Stimulated activated CD8-positive, alpha-beta memory T cell treated with anti-CD3 and anti-CD28 coated beads, Interleukin-15, amount 100 ng/mL, for 1 hour (primary cell): Measurements from ENCODE around the gene DOCK1.

ENCODE experiments used
- DNase-seq: peaks from one replicate; pipeline ENCODE4 v3.0.0-alpha.2; 2020; ENCODE audit warnings: low read depth

DOCK1 gene

DNA sequence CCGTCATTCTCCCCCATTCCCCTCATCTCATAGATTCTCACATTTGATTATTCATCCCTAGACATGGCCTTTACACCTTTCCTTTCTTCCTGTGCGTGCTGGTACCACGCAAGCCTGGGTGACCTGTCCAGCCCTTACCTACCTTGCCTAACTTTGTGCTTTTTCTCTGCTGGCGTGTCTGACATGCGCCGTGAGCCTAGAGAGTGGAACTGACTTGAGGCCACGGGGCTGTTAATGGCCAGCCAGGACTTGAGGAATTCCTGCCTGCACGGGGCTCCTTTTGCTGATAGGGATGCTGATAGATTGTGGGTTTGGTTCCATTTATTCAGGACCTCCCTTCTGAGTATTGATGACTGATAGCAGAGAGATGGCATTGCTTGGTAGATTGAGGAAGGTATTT, 134.2 kb downstream of the DOCK1 start:
- no peak for DNase-seq

DNA sequence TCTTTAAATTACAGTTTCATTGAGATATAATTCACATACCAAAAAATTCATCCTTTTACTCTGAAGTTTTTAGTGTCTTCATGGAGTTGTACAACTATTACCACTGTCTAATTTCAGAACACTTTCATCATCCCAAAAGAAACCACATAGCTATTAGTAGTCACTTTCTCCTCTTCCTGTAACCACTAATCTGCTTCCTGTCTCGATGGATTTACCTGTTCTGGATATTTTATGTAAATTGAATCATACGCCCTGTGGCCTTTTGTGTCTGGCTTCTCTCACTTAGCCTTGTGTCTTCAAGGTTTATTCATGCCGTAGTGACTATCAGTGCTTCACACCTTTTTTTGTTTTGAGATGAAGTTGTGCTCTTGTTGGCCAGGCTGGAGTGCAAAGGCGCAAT, 135.5 kb downstream of the DOCK1 start:
- no peak for DNase-seq

DNA sequence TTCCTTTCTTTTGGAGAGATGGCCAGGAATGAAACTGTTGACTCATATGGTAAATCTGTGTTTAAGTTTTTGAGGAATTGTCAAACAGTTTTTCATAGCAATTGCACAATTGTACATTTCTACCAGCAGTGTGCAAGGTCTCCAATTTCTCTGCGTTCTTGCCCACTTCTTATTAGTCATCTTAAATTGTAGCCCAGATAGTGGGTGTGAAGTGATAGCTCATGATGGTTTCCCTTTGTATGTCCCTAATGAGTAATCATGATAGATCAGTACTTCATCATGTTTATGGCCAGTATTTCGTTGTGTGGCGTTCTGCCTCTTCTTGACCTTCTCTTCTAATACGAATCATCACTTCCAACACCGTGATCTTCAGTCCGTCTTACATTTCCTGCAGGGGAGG, 136.3 kb downstream of the DOCK1 start:
- DNase-seq, result no peak

DNA sequence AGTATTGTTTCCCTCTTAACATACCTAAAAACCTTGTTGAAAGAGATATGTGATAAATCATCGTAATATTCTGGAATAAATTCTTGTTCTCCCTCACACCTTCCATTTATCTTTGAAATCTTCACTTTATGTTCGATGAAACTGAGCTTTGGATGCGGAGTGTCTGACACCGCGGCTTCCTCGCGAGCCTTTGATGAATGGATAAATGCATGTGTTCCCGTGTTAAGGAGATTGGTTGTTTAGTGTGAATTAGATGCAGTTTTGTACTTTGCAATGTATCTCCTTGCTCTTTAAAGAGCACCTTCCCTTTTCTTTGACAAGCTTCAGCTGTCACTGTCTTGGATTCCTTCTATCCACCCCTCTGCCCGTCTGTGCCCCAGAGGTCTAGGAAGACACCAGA, 138.1 kb downstream of the DOCK1 start:
- no peak for DNase-seq

DNA sequence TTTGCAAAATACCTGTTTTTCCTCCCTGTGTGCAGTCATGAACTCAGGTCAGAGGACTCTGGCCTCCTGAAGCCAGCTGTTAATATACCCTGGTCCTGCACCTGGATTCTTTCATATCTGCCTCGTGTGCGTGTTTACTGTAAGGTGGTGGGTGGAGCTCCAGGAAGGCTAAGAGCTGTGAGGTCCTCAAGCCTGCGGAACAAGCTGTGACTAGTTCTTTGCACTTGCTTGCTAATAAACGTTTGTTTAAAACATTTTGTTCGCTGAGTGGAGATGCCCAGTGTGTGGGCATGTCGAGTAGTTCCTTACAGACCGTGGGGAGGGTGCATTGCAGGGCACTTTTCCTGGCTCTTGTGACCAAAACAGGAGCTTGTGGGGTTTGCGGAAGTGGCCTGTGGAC, 139.0 kb downstream of the DOCK1 start:
- DNase-seq, result no peak

DNA sequence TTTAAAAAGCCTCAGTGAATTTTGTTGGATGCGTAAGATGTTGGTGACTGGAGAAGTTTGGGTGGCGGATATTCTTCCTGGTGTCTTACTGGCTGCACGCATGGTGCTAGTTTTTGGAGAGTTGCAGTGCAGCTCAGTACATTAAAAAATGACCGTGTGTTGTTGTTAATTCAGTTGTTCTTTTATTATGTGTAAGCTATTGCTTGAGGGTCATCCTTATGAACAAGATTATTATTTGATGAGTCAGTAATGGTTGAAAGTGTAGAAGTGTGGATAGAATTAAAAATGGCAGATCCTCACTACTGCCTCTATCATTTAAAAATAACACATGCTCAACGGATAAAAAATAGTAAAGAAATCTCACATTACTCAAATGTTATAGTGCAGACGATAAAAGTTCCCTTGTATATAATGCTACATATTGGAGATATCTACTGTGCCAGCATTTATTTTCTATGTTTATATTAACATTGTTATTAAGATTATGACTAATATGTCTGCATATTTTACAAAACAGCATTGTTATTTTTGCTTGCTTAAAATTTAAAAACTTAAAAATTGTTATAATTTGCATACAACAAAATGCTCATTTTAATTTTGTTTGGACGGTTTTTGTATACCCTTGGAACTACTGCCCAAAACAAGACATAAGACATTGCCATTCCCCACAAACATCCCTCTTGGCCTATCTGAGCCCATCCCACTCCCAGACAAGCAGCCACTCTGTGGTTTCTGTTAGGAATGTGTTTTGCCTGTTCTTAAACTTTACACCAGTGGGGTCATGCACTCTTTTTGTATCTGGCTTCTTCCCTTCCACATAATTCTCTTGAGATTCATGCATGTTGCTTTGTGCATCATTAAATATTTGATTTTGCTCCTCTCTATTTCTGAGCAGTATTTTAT, 142.0 kb downstream of the DOCK1 start:
- no peak for DNase-seq

DNA sequence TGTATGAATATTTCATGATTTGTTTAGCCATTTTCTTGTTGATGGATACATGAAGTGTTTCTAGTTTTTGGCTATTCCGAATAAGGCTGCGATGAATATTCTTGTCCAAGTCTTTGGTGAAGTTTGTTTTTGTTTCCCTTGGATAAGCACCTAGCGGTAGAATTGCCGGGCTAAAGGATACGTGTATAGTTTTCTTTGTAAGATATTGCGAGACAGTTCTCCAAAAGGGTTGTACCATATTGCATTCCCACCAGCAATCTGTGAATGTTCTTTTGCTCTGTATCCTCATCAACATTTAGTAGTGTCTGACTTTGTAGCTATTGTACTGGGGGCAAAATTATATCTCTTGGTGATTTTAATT, 142.6 kb downstream of the DOCK1 start:
- DNase-seq, result no peak

DNA sequence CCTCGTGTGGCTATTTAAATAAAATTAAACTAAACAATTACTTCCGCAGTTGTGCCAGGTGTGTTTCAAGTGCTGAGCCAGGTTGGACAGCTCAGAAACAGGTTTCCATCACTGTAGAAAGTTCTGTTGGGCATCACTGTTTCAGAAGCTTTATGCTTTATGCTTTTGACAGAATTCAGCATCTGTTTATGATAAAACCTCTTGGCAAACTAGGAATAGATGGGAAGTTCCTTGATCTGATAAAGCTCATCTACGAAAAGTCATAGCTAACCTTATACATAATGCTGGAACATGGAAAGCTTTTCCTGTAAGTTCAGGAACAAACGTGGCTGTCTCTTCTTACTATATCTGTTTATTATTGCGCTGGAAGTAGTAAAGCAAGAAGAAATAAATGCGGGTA, 143.4 kb downstream of the DOCK1 start:
- no peak for DNase-seq

DNA sequence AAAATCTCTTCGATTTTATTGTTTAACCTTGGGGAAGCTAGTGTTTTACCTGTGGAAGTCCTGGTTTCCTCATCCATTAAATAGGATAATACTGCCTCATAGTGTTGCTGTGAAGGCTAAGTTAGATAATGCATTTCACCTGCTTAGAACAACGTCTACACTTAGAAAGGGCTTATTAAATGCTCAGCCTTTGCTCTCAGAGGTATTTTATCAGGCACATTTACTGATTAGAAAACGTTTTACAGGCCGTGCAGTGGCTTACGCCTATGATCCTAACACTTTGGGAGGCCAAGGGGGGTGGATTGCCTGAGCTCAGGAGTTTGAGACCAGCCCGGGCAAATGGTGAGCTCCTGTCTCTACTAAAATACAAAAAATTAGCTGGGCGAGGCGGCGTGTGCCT, 146.8 kb downstream of the DOCK1 start:
- no peak for DNase-seq

DNA sequence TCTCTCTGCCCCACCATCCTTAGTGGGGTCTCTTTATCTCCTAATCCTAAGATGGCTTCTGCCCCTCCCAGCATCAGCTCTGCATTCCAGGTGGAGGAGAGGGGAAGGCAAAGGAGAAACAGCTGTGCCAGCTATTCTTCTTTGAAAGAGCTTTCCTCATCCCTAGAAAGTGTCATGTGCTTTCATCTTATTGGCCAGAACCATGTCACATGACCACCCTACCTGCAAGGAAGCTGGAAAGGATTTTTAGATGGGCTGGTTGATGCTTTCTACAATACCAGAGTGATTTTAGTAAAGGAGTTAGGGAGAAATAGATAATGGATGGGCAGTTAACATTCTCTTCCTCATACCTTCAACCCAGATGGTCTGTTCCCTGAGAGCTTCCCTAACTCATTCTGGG, 150.0 kb downstream of the DOCK1 start:
- no peak for DNase-seq

DNA sequence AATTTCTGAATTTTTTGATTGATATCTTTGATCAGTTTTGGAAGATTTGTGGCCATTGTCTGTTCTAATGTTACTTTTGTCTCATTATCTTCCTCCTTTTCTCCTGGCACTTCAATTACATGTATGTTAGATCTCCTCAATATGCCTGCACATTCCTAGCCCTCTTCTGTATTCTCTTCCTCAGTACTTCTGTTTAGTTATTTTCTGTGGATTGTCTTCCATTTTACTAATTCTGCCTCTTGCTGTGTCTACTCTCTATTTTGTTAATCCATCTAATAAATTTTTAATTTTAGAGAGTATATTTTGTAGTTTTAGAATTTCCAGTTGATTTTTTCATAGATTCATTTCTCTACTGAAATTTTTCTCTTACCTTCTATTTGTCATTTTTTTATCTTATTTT, 154.1 kb downstream of the DOCK1 start:
- DNase-seq, result no peak

DNA sequence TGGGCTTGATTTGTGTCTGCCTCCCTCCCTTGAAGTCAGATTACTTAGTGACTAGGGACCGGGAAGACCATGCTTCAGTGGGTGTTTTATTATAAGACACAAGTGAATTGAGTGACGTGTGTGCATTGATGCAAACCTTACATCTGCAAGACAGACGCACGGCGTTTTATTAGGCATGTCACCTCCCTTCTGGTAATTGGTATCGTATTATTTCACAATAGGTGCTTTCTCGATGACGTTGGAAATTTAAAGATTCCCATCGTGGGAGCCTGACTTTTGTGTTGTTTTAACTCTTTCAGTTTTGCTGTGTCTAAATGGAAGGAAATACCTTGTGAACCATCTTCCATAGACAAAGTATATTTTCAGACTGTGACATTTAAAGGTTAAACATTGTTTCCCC, 158.5 kb downstream of the DOCK1 start:
- DNase-seq, result no peak

DNA sequence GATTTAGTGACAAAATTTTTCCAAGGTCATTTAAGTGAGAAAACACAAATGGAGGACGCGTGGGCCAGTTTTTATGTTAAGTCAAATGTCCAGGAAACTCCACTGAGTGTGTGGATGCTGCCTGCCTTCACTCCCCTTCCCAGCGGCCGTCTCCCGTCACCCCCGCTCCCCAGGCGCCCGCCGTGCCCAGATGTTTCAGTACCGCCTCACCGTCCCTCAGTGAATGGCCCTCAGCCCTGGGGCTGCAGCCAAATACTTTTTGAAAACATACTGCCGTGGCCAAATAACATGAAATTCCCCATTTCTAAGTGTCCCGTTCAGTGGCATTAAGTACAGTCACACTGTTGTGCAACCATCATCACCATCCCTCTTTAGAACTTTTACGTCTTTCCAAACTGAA, 159.2 kb downstream of the DOCK1 start:
- DNase-seq, result no peak

DNA sequence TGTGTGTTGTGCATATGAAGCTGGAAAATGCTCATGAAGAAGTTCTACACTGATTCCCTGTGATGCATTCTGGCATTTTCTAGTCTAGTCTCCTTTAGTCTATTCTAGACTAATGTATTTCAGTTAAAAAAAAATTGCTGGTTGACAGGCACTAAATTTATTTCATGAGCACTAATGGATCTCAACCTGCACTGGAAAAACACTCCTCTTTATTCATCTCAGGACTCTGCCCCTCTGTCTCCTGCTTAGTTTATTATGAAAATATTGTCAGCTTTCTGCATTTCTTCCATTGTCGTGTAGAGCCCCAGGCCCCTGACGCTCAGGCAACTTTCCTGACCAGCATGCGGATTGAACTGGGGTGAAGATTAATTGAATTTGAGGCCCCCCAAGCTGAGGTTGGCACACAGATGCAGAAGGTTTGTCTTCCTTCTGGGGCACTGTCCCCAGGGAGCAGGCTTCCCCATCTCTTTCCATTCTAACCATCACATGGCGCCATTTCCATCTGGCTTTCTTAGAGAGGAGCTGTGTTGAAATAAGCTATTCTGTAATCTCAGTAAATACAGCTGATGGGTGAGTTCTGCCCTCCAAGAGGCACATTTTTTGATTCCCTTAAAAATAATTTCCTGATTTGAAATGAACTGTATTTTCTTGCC, 162.4 kb downstream of the DOCK1 start:
- DNase-seq, result no peak

DNA sequence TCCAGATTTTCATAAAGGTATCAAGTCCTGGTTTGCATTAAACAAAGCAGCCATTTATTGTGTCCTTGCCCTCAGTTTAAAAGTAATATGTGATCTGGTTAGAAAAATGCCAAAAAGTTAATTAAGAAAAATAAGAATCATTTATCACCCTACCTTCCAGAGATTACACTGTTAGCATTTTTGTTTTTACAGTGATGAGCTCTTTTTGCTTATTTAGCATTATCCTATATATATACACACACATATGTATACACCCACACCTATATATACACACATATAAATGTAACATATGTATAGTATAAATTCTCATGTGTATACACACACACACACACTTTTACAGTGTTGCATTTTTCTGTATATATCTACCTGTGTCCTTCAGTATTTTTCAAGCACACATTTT, 163.3 kb downstream of the DOCK1 start:
- DNase-seq, result no peak

DNA sequence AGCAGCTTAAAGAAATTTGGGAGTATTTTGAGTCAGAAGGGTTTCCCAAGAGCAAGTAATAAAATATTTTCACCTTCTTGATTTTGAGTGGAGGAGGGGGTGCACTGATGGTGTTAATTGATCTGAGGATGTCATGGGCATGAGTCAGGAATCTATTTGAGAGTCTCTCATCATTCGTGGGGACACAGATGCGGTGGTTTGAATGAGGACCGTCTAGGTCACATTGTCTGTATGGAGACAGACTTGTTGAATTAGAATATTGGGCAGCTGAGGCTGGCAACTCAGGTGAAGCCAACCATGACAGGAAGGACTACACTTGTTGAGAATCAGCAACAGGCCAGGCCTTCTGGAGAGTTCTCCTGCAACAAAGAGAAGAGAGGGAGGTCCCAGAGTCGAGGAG, 164.2 kb downstream of the DOCK1 start:
- no peak for DNase-seq

DNA sequence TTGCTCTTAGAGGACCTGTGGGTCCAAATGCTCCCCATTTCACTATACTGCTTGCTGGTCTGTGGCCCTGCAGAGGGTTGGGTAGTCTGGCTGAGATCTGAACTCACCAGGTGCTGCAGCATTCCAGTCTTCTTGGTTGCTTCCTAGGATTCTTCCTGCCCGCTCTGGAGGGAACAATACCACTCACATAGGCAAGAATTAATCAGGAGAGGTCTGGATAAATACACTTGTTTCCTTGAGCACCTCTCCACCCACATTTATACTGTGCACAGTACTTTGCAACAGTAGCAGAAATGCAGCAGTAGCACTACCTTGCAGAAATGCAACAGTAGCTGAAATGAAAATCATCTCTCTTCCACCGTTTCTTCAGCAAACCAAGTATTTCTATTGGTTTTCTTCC, 165.9 kb downstream of the DOCK1 start:
- no peak for DNase-seq

DNA sequence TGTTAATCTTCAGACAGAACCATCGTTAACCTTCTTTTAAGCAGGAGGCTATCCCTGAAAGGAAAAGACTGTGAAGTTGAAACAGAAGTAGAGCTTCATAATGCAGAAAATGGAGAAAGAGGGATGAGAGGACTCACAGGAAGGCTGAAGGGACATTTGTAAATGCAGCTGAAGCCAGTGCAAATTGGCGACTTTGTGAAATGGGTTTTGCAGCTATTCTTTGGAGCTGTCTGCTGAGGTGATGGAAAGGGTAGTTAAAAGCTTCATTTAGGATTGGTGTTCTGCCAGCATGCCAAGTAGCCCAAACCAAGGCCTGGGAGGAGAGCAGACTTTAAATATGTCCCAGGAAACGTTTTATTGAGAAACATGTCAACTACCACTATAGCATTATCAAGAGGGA, 168.4 kb downstream of the DOCK1 start:
- DNase-seq, result no peak

DNA sequence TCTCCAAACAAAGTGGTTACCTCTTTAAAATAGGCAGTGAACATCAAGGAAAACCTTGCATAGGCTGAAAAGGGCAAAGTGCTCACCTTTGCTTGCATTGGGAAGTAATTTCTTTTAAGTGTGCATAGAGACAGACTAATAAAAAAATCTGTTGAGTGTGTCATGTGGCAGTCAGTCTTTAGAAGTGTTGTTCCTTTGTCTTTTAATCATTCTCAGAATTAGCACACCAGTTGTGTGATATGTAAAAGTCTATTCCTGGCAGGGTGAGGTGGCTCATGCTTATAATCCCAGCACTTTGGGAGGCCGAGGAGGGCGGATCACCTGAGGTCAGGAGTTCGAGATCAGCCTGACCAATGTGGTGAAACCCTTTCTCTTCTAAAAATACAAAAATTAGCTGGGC, 174.2 kb downstream of the DOCK1 start:
- no peak for DNase-seq

DNA sequence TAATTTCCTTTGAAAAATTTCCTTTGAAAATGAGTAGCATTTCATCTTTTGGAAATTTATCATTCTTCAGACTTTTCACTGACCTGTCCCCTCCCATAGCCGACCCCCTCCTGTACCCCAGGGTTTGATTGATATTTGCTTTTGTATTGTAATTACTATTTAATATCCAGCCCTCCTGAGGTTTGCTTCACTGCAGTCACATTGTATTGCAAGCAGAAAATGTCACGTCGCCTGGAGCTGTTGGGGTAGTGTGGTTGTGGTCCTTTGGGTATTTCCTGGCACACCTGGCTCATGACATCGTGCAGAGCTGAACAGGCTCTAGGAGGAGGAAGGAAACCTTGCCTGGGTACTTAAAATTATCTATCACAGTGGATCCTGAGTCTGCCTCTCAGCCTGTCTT, 175.1 kb downstream of the DOCK1 start:
- DNase-seq, result no peak

DNA sequence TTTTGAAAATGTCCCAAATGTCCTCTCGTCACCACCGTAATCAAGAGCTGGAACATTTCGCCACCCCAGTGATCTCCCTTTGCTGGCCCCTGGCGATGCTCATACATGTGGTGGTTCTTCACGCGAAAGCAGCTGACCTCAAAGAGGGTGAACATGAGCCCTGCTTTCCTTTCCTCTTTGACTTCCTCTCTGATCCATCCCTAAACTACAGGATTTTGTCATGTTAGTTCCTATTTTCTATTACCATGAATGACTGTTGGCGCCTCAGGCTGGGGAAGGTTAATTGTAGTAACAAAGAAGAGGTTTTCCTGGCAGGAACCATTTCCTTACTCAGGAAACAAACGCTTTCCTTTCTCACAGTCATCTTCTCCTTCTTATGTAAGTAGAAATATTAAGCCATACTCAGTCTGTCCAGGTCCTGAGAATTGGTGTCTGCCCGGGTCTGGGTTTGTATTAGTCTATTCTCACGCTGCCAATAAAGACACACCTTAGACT, 176.7 kb downstream of the DOCK1 start:
- DNase-seq, result no peak

DNA sequence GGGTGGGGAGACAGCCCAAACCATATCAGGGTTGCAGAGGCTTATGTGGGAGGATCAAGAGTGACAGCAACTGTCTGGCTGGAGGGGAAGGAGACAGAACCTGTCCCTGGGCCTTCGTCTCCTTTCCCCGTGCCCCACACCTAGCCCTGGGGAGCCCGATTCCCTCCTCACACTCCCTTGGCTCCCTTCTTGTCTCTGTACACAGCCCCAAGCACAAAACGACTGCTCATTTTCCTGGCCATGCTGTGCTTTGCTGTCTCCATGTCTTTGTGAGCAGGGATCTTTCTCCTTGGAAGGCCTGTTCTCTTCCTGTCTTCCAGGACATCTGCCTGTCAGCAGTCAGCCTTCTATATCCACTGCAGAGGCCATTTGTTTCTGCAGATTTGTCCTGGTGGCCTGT, 177.4 kb downstream of the DOCK1 start:
- no peak for DNase-seq

DNA sequence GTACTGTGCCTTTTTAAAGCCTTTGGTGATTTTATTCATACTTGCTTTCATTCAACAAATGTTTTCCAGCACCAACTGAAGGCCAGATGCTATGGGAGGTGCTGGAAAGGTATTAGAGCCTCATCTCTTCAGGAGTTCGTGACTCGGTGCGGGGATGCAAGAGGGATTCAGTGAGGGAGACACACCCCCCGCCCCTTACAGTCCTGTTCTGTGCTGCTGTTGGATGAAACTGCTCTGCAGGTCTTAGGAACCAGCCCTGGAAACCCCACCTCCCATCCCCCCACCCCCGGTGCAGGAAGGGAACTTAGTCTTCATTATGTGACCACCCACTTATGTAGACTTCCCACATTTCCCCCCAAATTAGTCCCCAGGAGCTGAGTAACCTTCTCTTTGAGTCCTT, 180.7 kb downstream of the DOCK1 start:
- no peak for DNase-seq

DNA sequence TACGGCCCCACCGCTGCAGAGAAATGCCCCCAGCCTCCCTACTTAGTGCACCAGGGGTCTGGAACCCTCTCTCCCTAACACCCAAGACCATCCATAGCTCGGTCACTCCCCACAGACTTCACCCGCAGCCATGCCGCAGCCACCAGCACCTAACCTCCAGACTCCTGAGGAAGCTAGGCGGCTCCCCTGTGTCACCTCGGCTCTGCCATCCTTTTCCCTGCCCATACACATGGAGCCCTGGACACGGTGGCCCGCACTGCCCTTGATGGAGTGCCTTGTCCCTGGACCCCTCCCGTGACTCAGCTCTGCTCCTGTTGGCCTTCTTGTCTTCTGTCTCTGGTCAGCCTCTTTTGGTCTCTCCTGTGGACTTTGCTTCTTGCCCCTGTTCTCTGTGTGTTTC, 183.7 kb downstream of the DOCK1 start:
- no peak for DNase-seq
